Mesenchymal stem cell (in vitro differentiated cells and primary cell): ENCODE measurements around the gene GCK.

Experiments
- DNase-seq: peaks from one replicate; pipeline ENCODE4 v3.0.0-alpha.2; 2013
- H2AFZ ChIP-seq: one replicate; pipeline ENCODE4 v1.6.1; 2013; ENCODE audit warnings: low read depth, mild to moderate bottlenecking, control low read depth, inconsistent platforms, low read length, moderate library complexity
- H2AK5ac ChIP-seq: 2 replicates; pipeline ENCODE4 v1.6.1; 2013; ENCODE audit warnings: low read length, moderate library complexity, mild to moderate bottlenecking, inconsistent platforms; ENCODE audit not compliant: severe bottlenecking
- H2BK120ac ChIP-seq: one replicate; pipeline ENCODE4 v1.6.1; 2013; ENCODE audit warnings: low read depth, mild to moderate bottlenecking, inconsistent platforms, low read length, moderate library complexity
- H2BK12ac ChIP-seq, 2 experiments: one replicate each; pipeline ENCODE4 v1.6.1; 2013; ENCODE audit warnings: inconsistent platforms in 2 of 2, low read length in 2 of 2, mild to moderate bottlenecking in 2 of 2, moderate library complexity in 2 of 2, control low read depth in 1 of 2
- H2BK15ac ChIP-seq: one replicate; pipeline ENCODE4 v1.6.1; 2013; ENCODE audit warnings: mild to moderate bottlenecking, low read depth, inconsistent platforms; ENCODE audit not compliant: poor library complexity, severe bottlenecking
- H2BK5ac ChIP-seq: 2 replicates; pipeline ENCODE4 v1.6.1; 2013; ENCODE audit warnings: low read depth, mild to moderate bottlenecking, low read length, control low read depth, inconsistent platforms; ENCODE audit not compliant: poor library complexity, severe bottlenecking
- H3K14ac ChIP-seq, 2 experiments: one replicate each; pipeline ENCODE4 v1.6.1; 2013; ENCODE audit warnings: inconsistent platforms in 2 of 2, low read length in 2 of 2, control low read depth in 1 of 2, mild to moderate bottlenecking in 1 of 2, moderate library complexity in 1 of 2
- H3K18ac ChIP-seq, 2 experiments: one replicate each; pipeline ENCODE4 v1.6.1; 2013; ENCODE audit warnings: inconsistent platforms in 2 of 2, low read length in 2 of 2, control low read depth in 1 of 2, low read depth in 1 of 2, mild to moderate bottlenecking in 1 of 2
- H3K23ac ChIP-seq, 2 experiments: one replicate each; pipeline ENCODE4 v1.6.1; 2013; ENCODE audit warnings: inconsistent platforms in 2 of 2, low read length in 2 of 2, mild to moderate bottlenecking in 2 of 2, moderate library complexity in 2 of 2, control low read depth in 1 of 2
- H3K27ac ChIP-seq: 2 replicates; pipeline ENCODE4 v1.5.1; 2013; ENCODE audit warnings: mild to moderate bottlenecking, moderate library complexity, low read length, control low read depth, inconsistent platforms; ENCODE audit not compliant: poor library complexity, severe bottlenecking
- H3K27me3 ChIP-seq, 2 experiments: 2 replicates each; pipeline versions ENCODE4 v1.6.1 to v1.7.0; 2013; ENCODE audit warnings: low read length in 2 of 2, mild to moderate bottlenecking in 2 of 2, moderate library complexity in 2 of 2, control low read depth in 1 of 2, inconsistent platforms in 1 of 2; ENCODE audit not compliant: control insufficient read depth in 1 of 2, insufficient read depth in 1 of 2
- H3K36me3 ChIP-seq, 2 experiments: 2 replicates each; pipeline versions ENCODE4 v1.6.1 to v1.7.0; 2013; ENCODE audit warnings: low read length in 2 of 2, control low read depth in 1 of 2, inconsistent platforms in 1 of 2, low read depth in 1 of 2, mild to moderate bottlenecking in 1 of 2; ENCODE audit not compliant: insufficient read depth in 2 of 2, control insufficient read depth in 1 of 2
- H3K4ac ChIP-seq, 2 experiments: one replicate each; pipeline ENCODE4 v1.6.1; 2013; ENCODE audit warnings: inconsistent platforms in 2 of 2, low read length in 2 of 2, mild to moderate bottlenecking in 2 of 2, moderate library complexity in 2 of 2, control low read depth in 1 of 2, low read depth in 1 of 2
- H3K4me1 ChIP-seq: 2 replicates; pipeline ENCODE4 v1.6.1; 2013; ENCODE audit warnings: low read depth, low read length, control low read depth; ENCODE audit not compliant: control insufficient read depth, insufficient read depth
- H3K4me2 ChIP-seq: 2 replicates; pipeline ENCODE4 v1.6.1; 2013; ENCODE audit warnings: low read length, mild to moderate bottlenecking, inconsistent platforms; ENCODE audit not compliant: poor library complexity, severe bottlenecking
- H3K4me3 ChIP-seq, 2 experiments: 2 replicates each; pipeline versions ENCODE4 v1.5.1 to v1.7.0; 2013; ENCODE audit warnings: low read length in 2 of 2, mild to moderate bottlenecking in 2 of 2, control low read depth in 1 of 2, low read depth in 1 of 2; ENCODE audit not compliant: insufficient read depth in 1 of 2
- H3K79me1 ChIP-seq: replicated peaks from 2 replicates; pipeline ENCODE4 v1.6.1; 2013; ENCODE audit warnings: mild to moderate bottlenecking, control low read depth, low read length, inconsistent platforms; ENCODE audit not compliant: poor library complexity, severe bottlenecking
- H3K9ac ChIP-seq: 2 replicates; pipeline ENCODE4 v1.7.0; 2013; ENCODE audit warnings: mild to moderate bottlenecking, low read length, moderate library complexity
- H3K9me3 ChIP-seq: 2 replicates; pipeline ENCODE4 v1.7.0; 2013; ENCODE audit warnings: mild to moderate bottlenecking, low read length; ENCODE audit not compliant: control insufficient read depth
- H4K8ac ChIP-seq: one replicate; pipeline ENCODE4 v1.6.1; 2013; ENCODE audit warnings: inconsistent platforms, mild to moderate bottlenecking, low read length, moderate library complexity
- H4K91ac ChIP-seq: one replicate; pipeline ENCODE4 v1.6.1; 2013; ENCODE audit warnings: mild to moderate bottlenecking, low read length, inconsistent platforms
- WGBS: methylation state at CpG from one replicate; pipeline ENCODE4 v1.1.7; 2013; ENCODE audit warnings: mixed read lengths; 5-methylcytosine and 5-hydroxymethylcytosine counted together

Gene GCK

DNA sequence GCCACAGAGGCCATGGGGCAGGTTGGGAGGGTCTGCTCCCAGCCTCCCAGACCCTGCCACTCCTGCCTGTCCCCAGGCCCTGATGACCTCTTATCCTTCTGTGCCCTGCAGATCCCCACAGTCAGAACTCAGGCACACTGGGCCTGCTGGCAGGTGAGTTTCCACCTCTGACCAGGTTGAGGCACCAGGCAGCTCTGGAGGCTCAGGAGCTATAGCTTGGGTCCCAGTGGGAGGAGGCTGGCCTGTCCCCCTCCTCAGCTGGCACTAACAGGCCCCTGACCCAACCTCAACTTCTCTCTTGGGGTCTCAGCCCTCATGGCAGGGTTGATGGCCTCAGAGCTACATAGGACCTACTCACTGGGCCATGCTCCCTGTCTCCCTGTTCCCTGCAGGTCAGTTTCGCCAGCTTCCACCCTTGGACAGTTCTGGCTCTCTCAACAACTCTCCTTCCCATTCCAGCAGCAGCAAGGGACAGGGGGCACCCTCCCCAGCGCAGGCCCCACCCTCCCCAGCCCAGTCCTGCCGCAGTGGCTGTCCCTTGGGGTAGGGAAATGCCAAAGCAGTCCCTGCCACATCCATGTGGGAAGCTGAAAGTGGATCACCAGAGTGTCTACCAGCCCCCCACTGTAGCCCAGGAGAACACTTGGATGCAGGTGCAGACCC lies 87.8 kb downstream of the GCK start:
- Histone ChIP-seq H2AK5ac (peak overlapping the region; percentile 86), H3K79me1 (no peaks in the 10 kb centered on the region), H3K14ac (peak overlapping the region in 1 of 2 experiments; percentile 3), H2BK5ac (peak overlapping the region; percentile 92), H2BK120ac (peak overlapping the region; percentile 29), H3K27ac (peak overlapping the region; percentile 97), H4K91ac (peak overlapping the region; percentile 71), H3K18ac (peak overlapping the region; percentile 1 to 62), H3K4me3 (no peak overlapping the region), H2BK15ac (peak overlapping the region; percentile 15), H3K36me3 (peaks cover 5 to 6% of the 10 kb centered on the region in 2 experiments), H3K4ac (peak overlapping the region in 1 of 2 experiments; percentile 5), H3K4me1 (peaks cover 45% of the 10 kb centered on the region), H3K27me3 (no peaks in the 10 kb centered on the region), H2BK12ac (peak overlapping the region in 1 of 2 experiments; percentile 27), H3K23ac (no peak overlapping the region), H3K4me2 (no peak overlapping the region), H3K9me3 (no peaks in the 10 kb centered on the region), H4K8ac (peak overlapping the region; percentile 54), H3K9ac (peak overlapping the region; percentile 67), H2AFZ (no peak overlapping the region)
- 97% methylated on average over 3 of the region's 3 CpGs for WGBS
- no peak for DNase-seq

DNA sequence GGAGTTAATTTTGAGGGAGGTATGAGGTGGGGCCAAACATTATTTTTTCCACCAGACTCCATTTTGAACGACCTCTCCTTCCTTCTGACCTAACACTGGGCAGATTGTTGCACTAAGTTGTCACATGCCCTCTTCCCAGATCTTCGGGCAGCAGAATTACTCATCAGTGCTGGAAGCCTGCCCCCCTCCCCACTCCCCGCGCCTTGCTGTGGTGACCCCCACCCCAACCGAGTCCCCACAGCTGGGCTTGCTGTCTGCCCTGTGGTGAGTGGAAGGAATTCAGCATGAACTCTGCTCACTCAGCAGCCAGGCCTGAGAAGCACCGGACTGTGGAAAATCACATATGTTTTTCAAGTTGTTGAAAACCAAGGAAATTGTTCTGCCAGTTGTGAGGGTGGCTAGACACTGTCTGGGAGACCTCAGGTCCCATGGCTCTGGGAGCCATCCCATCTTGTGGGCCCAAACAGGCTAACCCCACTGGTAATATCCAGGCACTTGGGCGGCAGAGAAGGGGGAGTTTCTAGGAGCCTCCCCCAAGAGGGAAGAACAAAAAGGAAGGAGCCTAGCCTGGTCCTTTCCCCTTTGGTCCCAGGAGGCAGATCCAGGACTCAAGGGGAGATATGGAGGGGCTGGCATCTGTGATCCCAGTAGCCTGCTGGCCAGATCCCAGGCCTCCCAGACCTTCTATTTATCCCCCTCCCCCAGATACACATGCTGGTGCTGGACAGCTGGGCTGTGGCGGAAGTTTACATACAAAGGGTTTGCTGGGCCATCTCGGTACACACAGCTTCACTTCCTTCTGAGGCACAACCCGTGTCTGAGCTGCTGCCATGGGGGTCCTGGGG lies 88.6 kb downstream of the GCK start:
- peak overlapping the region; percentile 86 for H2AK5ac ChIP-seq
- H3K4me3 ChIP-seq, result no peak overlapping the region
- peak overlapping the region; percentile 97 for H3K27ac ChIP-seq
- H3K23ac ChIP-seq, result no peak overlapping the region
- no peaks in the 10 kb centered on the region for H3K79me1 ChIP-seq
- H3K9ac ChIP-seq, result peak overlapping the region; percentile 67
- H2BK15ac ChIP-seq, result peak overlapping the region; percentile 78
- peak overlapping the region; percentile 38 to 81 for H2BK12ac ChIP-seq
- H2AFZ ChIP-seq, result peak overlapping the region; percentile 34
- peak overlapping the region in 1 of 2 experiments; percentile 68 for H3K4ac ChIP-seq
- no peak overlapping the region for H3K14ac ChIP-seq
- peak overlapping the region; percentile 75 for H4K91ac ChIP-seq
- peak; percentile 89 for DNase-seq
- 54% methylated on average over 10 of the region's 10 CpGs for WGBS
- no peaks in the 10 kb centered on the region for H3K36me3 ChIP-seq
- H3K27me3 ChIP-seq, result no peaks in the 10 kb centered on the region
- peaks cover 39% of the 10 kb centered on the region for H3K4me1 ChIP-seq
- peak overlapping the region; percentile 62 to 86 for H3K18ac ChIP-seq
- H4K8ac ChIP-seq, result peak overlapping the region; percentile 88
- H3K4me2 ChIP-seq, result no peak overlapping the region
- peak overlapping the region; percentile 92 for H2BK5ac ChIP-seq
- no peaks in the 10 kb centered on the region for H3K9me3 ChIP-seq
- peak overlapping the region; percentile 29 for H2BK120ac ChIP-seq

- Histone ChIP-seq H3K27ac (peak overlapping the region; percentile 97), H3K4me2 (no peak overlapping the region), H3K4ac (no peak overlapping the region), H2BK12ac (no peak overlapping the region), H4K8ac (no peak overlapping the region), H2AK5ac (no peak overlapping the region), H2AFZ (no peak overlapping the region), H3K79me1 (no peaks in the 10 kb centered on the region), H2BK120ac (no peak overlapping the region), H4K91ac (no peak overlapping the region), H3K27me3 (no peaks in the 10 kb centered on the region), H3K9me3 (no peaks in the 10 kb centered on the region), H3K18ac (no peak overlapping the region), H2BK15ac (no peak overlapping the region), H3K14ac (no peak overlapping the region), H3K23ac (no peak overlapping the region), H3K9ac (peak overlapping the region; percentile 32), H2BK5ac (peak overlapping the region; percentile 84), H3K36me3 (no peaks in the 10 kb centered on the region), H3K4me1 (peaks cover 37% of the 10 kb centered on the region), H3K4me3 (no peak overlapping the region)
- no peak for DNase-seq
- 90% methylated on average over 2 of the region's 4 CpGs for WGBS
These were observed 89.6 kb downstream of the GCK start for GRCh38 chr7:44099669-44100068.
